Uterus (tissue), 4 donors: ENCODE data around the gene SH3BP5. TPM values are rescaled to one million over a fixed set of nuclear protein-coding genes. Genes with fewer than 3 reads are reported as not detected.

Experiments used
- DNase-seq, 2 donors: peaks; one replicate each; pipeline ENCODE4 v3.0.0-alpha.2; 2019 to 2020
- H3K27ac ChIP-seq, 2 donors: fragments of 200-600 bp; sonication (generic); 1 replicate in 1 of 2; 2 replicates in 1 of 2; pipeline ENCODE4 v1.5.1; 2016 to 2018
- H3K27me3 ChIP-seq, 2 donors: fragments of 200-600 bp; sonication (generic); one replicate each; pipeline ENCODE4 v1.5.1; 2018 to 2019; ENCODE audit warnings: control low read depth in 1 of 2
- H3K36me3 ChIP-seq, 2 donors: fragments of 200-600 bp; sonication (generic); one replicate each; pipeline ENCODE4 v1.5.1; 2019; ENCODE audit warnings: control low read depth in 1 of 2
- H3K4me1 ChIP-seq, 2 donors: fragments of 200-600 bp; sonication (generic); one replicate each; pipeline ENCODE4 v1.5.1; 2018 to 2019; ENCODE audit warnings: control low read depth in 1 of 2
- H3K4me3 ChIP-seq, 2 donors: fragments of 200-600 bp; sonication (generic); 1 replicate in 1 of 2; 2 replicates in 1 of 2; pipeline ENCODE4 v1.5.1; 2018 to 2019; ENCODE audit warnings: mild to moderate bottlenecking in 1 of 2
- H3K9me3 ChIP-seq, 2 donors: fragments of 200-600 bp; sonication (generic); one replicate each; pipeline ENCODE4 v1.5.1; 2019; ENCODE audit warnings: control low read depth in 1 of 2
- CTCF ChIP-seq, 4 experiments: fragments of 200-600 bp in 2 of 4; fragments of 450-650 bp in 2 of 4; sonication (generic) in 2 of 4; IDR thresholded peaks; one replicate each; pipeline ENCODE4 v1.5.1; 2016 to 2019; ENCODE audit warnings: antibody characterized with exemption in 4 of 4, mild to moderate bottlenecking in 2 of 4, moderate library complexity in 1 of 4
- POLR2A ChIP-seq, 2 donors: fragments of 450-650 bp; IDR thresholded peaks; one replicate each; pipeline ENCODE4 v1.6.1; 2016; ENCODE audit warnings: antibody characterized with exemption in 2 of 2, mild to moderate bottlenecking in 1 of 2, moderate library complexity in 1 of 2
- intact Hi-C: fragments of 100-400 bp; cut with DNase I; formaldehyde crosslinking; loops from one replicate; pipeline ENCODE4 v1.15.1; 2023; ENCODE audit warnings: low total_unique reads
- total RNA-seq, 4 donors: library from RNA; depleted of rRNA in 3 of 4; stranded (reverse); fragments of >200 nt in 3 of 4; gene quantifications; one replicate each; pipeline versions ENCODE4 v1.1.0 to v1.2.4, GENCODE V29; 2014 to 2023
- donor health status: DM: yes; HTN: yes; CAD: no.

SH3BP5 gene
- total RNA-seq, 4 donors from 2014 or later, result 58.8 to 154 (median 75.5) TPM

GRCh38 chr3:15276028-15276724 lies 56.2 kb downstream of the SH3BP5 start:
- no peaks in the 10 kb centered on the region for H3K36me3 ChIP-seq
- H3K4me3 ChIP-seq, result no peak overlapping the region
- TF ChIP-seq CTCF (IDR thresholded peaks at IDR 0.05), result no peak
- no peak for TF ChIP-seq POLR2A (IDR thresholded peaks at IDR 0.05)
- H3K27ac ChIP-seq, result no peak overlapping the region
- H3K4me1 ChIP-seq, result peaks cover 0 to 7% of the 10 kb centered on the region in 2 donors
- intact Hi-C loops, result no loop called here
- H3K27me3 ChIP-seq, result no peaks in the 10 kb centered on the region
- no peak for DNase-seq
- no peaks in the 10 kb centered on the region for H3K9me3 ChIP-seq

- H3K9me3 ChIP-seq, result no peaks in the 10 kb centered on the region
- H3K4me1 ChIP-seq, result peaks cover 16 to 22% of the 10 kb centered on the region in 2 donors
- H3K36me3 ChIP-seq, result no peaks in the 10 kb centered on the region
- peak overlapping the region; percentile 52 to 98 for H3K27ac ChIP-seq
- H3K27me3 ChIP-seq, result no peaks in the 10 kb centered on the region
- no peak overlapping the region for H3K4me3 ChIP-seq
- no peak for TF ChIP-seq POLR2A (IDR thresholded peaks at IDR 0.05)
- no peak for TF ChIP-seq CTCF (IDR thresholded peaks at IDR 0.05)
- DNase-seq, result peak in 1 of 2 donors; percentile 6
- intact Hi-C loops, result no loop called here
Observed at GRCh38 chr3:15273227-15273626, 59.2 kb downstream of the SH3BP5 start.

- H3K27ac ChIP-seq, result peak overlapping the region; percentile 52 to 98
- peak in 1 of 2 donors; percentile 14 for DNase-seq
- TF ChIP-seq CTCF (IDR thresholded peaks at IDR 0.05) (no peak), POLR2A (IDR thresholded peaks at IDR 0.05) (no peak)
Observed at GRCh38 chr3:15272426-15273196, 59.8 kb downstream of the SH3BP5 start.

DNA sequence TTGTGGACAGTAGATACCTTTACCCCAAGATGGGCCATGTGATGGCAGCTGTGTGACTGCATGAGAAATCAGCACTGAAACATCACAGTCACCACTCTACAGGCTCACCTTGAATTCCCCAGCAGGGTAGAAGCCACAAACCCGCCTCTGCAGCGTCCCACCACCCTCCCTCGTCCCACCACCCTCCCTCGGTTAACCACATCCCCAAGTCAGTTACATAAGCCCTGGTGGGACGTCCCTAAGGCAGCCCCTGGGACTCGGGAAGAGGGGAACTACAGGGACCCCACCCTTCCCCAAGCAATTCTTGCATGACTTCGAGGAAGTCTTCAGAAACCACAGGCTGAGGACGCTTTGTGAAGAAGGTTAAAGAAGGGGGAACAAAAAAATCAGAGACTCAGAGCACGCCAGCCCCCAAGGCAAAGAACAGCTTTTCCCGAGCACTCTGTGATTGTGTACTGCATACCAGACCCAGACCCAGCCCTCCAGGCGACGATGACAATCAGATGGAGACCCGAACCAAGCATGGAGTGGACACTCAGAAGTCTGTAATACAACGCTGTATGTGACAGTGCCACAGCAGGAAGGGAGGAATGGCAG lies 60.5 kb downstream of the SH3BP5 start:
- no peaks in the 10 kb centered on the region for H3K36me3 ChIP-seq
- peak in 1 of 2 donors; percentile 28 for DNase-seq
- H3K4me1 ChIP-seq, result peaks cover 15 to 16% of the 10 kb centered on the region in 2 donors
- no peaks in the 10 kb centered on the region for H3K9me3 ChIP-seq
- H3K27ac ChIP-seq, result peak overlapping the region; percentile 44 to 98
- no peak for TF ChIP-seq CTCF (IDR thresholded peaks at IDR 0.05)
- intact Hi-C loops, result no loop called here
- no peak overlapping the region for H3K4me3 ChIP-seq
- H3K27me3 ChIP-seq, result no peaks in the 10 kb centered on the region

More at GRCh38 chr3:15272426-15273196, 59.8 kb downstream of the SH3BP5 start:
- H3K4me1 ChIP-seq, result peaks cover 16 to 21% of the 10 kb centered on the region in 2 donors
- intact Hi-C loops, result no loop called here
- no peaks in the 10 kb centered on the region for H3K9me3 ChIP-seq
- no peak overlapping the region for H3K4me3 ChIP-seq
- H3K27me3 ChIP-seq, result no peaks in the 10 kb centered on the region
- H3K36me3 ChIP-seq, result no peaks in the 10 kb centered on the region

- DNase-seq, result peak in 1 of 2 donors; percentile 10
- TF ChIP-seq POLR2A (IDR thresholded peaks at IDR 0.05), result no peak
- no peak for TF ChIP-seq CTCF (IDR thresholded peaks at IDR 0.05)
- intact Hi-C loops, result no loop called here
- no peak overlapping the region for H3K4me3 ChIP-seq
- no peaks in the 10 kb centered on the region for H3K36me3 ChIP-seq
- no peaks in the 10 kb centered on the region for H3K27me3 ChIP-seq
- H3K9me3 ChIP-seq, result no peaks in the 10 kb centered on the region
- H3K27ac ChIP-seq, result peak overlapping the region; percentile 93 to 98
- peaks cover 15 to 16% of the 10 kb centered on the region in 2 donors for H3K4me1 ChIP-seq
Observed at GRCh38 chr3:15271030-15271429, 61.4 kb downstream of the SH3BP5 start.
